Measurements from ENCODE around the gene VAX1. TPM values are rescaled to one million over a fixed set of nuclear protein-coding genes. Genes with fewer than 3 reads are reported as not detected.

Gene VAX1
- total RNA-seq, 2 donors from 2014 or later = not detected

GRCh38 chr10:117126034-117126433 is 12.0 kb downstream of the VAX1 start:
- WGBS = 69% methylated on average over 25 of the region's 26 CpGs
- no peaks in the 10 kb centered on the region for H3K9me3 ChIP-seq
- H3K27me3 ChIP-seq (replicated peaks; ENCODE audit: insufficient read depth) = peaks cover 8% of the 10 kb centered on the region
- H3K4me3 ChIP-seq = no peak overlapping the region
- no peak for DNase-seq (ENCODE audit: low spot score)
- TF ChIP-seq, protein P1, sequence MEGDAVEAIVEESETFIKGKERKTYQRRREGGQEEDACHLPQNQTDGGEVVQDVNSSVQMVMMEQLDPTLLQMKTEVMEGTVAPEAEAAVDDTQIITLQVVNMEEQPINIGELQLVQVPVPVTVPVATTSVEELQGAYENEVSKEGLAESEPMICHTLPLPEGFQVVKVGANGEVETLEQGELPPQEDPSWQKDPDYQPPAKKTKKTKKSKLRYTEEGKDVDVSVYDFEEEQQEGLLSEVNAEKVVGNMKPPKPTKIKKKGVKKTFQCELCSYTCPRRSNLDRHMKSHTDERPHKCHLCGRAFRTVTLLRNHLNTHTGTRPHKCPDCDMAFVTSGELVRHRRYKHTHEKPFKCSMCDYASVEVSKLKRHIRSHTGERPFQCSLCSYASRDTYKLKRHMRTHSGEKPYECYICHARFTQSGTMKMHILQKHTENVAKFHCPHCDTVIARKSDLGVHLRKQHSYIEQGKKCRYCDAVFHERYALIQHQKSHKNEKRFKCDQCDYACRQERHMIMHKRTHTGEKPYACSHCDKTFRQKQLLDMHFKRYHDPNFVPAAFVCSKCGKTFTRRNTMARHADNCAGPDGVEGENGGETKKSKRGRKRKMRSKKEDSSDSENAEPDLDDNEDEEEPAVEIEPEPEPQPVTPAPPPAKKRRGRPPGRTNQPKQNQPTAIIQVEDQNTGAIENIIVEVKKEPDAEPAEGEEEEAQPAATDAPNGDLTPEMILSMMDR (IDR thresholded peaks at IDR 0.05) = no peak
- TF ChIP-seq POLR2AphosphoS5 (IDR thresholded peaks at IDR 0.05) (no peak), POLR2A (IDR thresholded peaks at IDR 0.05) (no peak)
- H3K27ac ChIP-seq = no peak overlapping the region
- no peaks in the 10 kb centered on the region for H3K4me1 ChIP-seq (replicated peaks)
- intact Hi-C loops (cut with DNase I) = no loop called here
- H3K36me3 ChIP-seq = no peaks in the 10 kb centered on the region

DNA sequence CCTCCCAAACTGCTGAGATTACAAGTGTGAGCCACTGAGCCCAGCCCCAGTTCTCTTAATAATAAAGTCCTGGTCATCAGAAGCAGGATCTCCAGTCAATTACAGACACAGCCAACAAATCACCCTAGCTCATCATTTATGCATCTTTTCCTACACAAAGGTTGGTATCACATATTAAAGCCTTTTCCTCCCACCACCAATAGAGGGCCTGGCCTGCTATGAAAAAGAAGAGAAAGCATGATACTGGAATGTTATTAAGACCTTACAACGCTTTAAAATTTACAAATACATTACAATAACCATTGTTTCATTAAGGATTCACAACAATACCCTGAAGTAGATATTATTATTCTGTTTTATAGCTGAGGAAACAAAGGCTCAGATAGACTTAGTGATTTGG is 25.9 kb downstream of the VAX1 start:
- H3K4me1 ChIP-seq (replicated peaks) = no peaks in the 10 kb centered on the region
- H3K27me3 ChIP-seq (replicated peaks; ENCODE audit: insufficient read depth) = no peaks in the 10 kb centered on the region
- no peaks in the 10 kb centered on the region for H3K36me3 ChIP-seq
- H3K27ac ChIP-seq = no peak overlapping the region
- DNase-seq (ENCODE audit: low spot score) = no peak
- intact Hi-C loops (cut with DNase I) = no loop called here
- H3K4me3 ChIP-seq = no peak overlapping the region
- no peaks in the 10 kb centered on the region for H3K9me3 ChIP-seq
- WGBS = 32% methylated on average over 1 of the region's 1 CpG
- no peak for TF ChIP-seq POLR2A (IDR thresholded peaks at IDR 0.05)
- TF ChIP-seq, protein P1 (IDR thresholded peaks at IDR 0.05) = no peak
- TF ChIP-seq POLR2AphosphoS5 (IDR thresholded peaks at IDR 0.05) = no peak

DNA sequence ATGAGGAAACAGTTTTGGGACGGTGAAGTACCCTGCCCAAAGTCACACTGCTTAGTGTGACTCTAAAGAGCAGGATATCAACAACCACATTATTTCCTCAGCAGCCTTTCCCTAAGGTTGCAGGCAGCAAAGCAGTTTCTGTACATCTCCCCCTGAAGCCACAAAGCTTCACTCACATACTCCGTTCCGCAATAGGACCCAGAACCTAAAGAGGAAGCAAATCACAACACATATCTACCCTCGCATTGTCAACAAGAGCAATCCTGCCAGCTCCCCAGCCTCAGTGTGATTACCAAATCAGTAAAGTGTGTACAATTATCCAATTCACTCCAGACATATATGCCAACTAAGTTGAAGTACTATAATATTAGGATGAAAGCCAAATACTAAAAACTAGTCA is 30.8 kb downstream of the VAX1 start:
- intact Hi-C loops (cut with DNase I) = no loop called here
- no peaks in the 10 kb centered on the region for H3K27me3 ChIP-seq (replicated peaks; ENCODE audit: insufficient read depth)
- no peaks in the 10 kb centered on the region for H3K36me3 ChIP-seq
- H3K4me1 ChIP-seq (replicated peaks) = no peaks in the 10 kb centered on the region
- no peaks in the 10 kb centered on the region for H3K9me3 ChIP-seq
- DNase-seq (ENCODE audit: low spot score) = no peak
- WGBS = 46% methylated on average over 4 of the region's 4 CpGs
- no peak for TF ChIP-seq POLR2A (IDR thresholded peaks at IDR 0.05)
- no peak for TF ChIP-seq POLR2AphosphoS5 (IDR thresholded peaks at IDR 0.05)
- TF ChIP-seq, protein P1 (IDR thresholded peaks at IDR 0.05) = no peak
- no peak overlapping the region for H3K4me3 ChIP-seq
- H3K27ac ChIP-seq = no peak overlapping the region

GRCh38 chr10:117096599-117097201 is 41.4 kb downstream of the VAX1 start:
- TF ChIP-seq, protein P1 (IDR thresholded peaks at IDR 0.05) = no peak
- no peak for DNase-seq (ENCODE audit: low spot score)
- 82% methylated on average over 9 of the region's 9 CpGs for WGBS
- H3K36me3 ChIP-seq = no peaks in the 10 kb centered on the region
- intact Hi-C loops (cut with DNase I) = no loop called here
- no peaks in the 10 kb centered on the region for H3K4me1 ChIP-seq (replicated peaks)
- H3K27ac ChIP-seq = no peak overlapping the region
- no peaks in the 10 kb centered on the region for H3K9me3 ChIP-seq
- H3K4me3 ChIP-seq = no peak overlapping the region
- no peaks in the 10 kb centered on the region for H3K27me3 ChIP-seq (replicated peaks; ENCODE audit: insufficient read depth)

- no peaks in the 10 kb centered on the region for H3K27me3 ChIP-seq (replicated peaks; ENCODE audit: insufficient read depth)
- no peaks in the 10 kb centered on the region for H3K9me3 ChIP-seq
- TF ChIP-seq POLR2A (IDR thresholded peaks at IDR 0.05) (no peak), POLR2AphosphoS5 (IDR thresholded peaks at IDR 0.05) (no peak)
- TF ChIP-seq, protein P1 (IDR thresholded peaks at IDR 0.05) = no peak
- WGBS = 76% methylated on average over 9 of the region's 9 CpGs
- H3K27ac ChIP-seq = no peak overlapping the region
- H3K4me3 ChIP-seq = no peak overlapping the region
- H3K4me1 ChIP-seq (replicated peaks) = no peaks in the 10 kb centered on the region
- intact Hi-C loops (cut with DNase I) = no loop called here
- H3K36me3 ChIP-seq = no peaks in the 10 kb centered on the region
- no peak for DNase-seq (ENCODE audit: low spot score)
Observed at GRCh38 chr10:117094856-117095255, 43.2 kb downstream of the VAX1 start.

All from prostate gland (tissue), 2 donors.